B cell (primary cell): Measurements from ENCODE around the gene SNAP47. TPM values are rescaled to one million over a fixed set of nuclear protein-coding genes. Genes with fewer than 3 reads are reported as not detected.
A peak's percentile ranks its signal among the peaks of the same experiment; 100 is the strongest.

Experiments
- ATAC-seq: fragments of 200-7000 bp; cut with Tn5 transposase; one replicate; pipeline ENCODE4 v1.10.0; 2021; ENCODE audit warnings: low read depth, mild to moderate bottlenecking, moderate number of reproducible peaks, moderate library complexity
- CTCF ChIA-PET: fragments of 350-600 bp; sonication (Branson Sonifier 250); formaldehyde crosslinking; loops from one replicate; lab custom pipeline; 2021; ENCODE audit warnings: antibody characterized with exemption, inconsistent platforms; lab: Charles Lee
- POLR2A ChIA-PET: fragments of 350-600 bp; sonication (Branson Sonifier 250); formaldehyde crosslinking; loops from one replicate; lab custom pipeline; 2021; ENCODE audit warnings: antibody characterized with exemption; lab: Charles Lee
- DNase-seq: peaks from one replicate; pipeline ENCODE4 v3.0.0; 2013
- H2AFZ ChIP-seq: 2 replicates; pipeline ENCODE4 v1.6.1; 2012; ENCODE audit warnings: mild to moderate bottlenecking, low read depth, low read length; ENCODE audit not compliant: insufficient read depth, poor library complexity, severe bottlenecking
- H3K27ac ChIP-seq, 2 donors: 1 replicate in 1 of 2; 2 replicates in 1 of 2; pipeline ENCODE4 v1.5.1; 2012 to 2013; ENCODE audit warnings: low read length in 2 of 2, mild to moderate bottlenecking in 2 of 2, moderate library complexity in 1 of 2
- H3K27me3 ChIP-seq, 4 experiments: fragments of 200-600 bp in 1 of 4; sonication (generic) in 1 of 4; replicated peaks in 1 of 4; 1 replicate in 2 of 4; 2 replicates in 2 of 4; pipeline versions ENCODE4 v1.6.1 to v1.7.0; 2013 to 2016; ENCODE audit warnings: low read length in 3 of 4, mild to moderate bottlenecking in 2 of 4, mixed read lengths in 1 of 4, moderate library complexity in 1 of 4; ENCODE audit not compliant: insufficient read depth in 4 of 4, control insufficient read depth in 3 of 4; ENCODE audit errors: control extremely low read depth in 1 of 4
- H3K36me3 ChIP-seq, 2 experiments: replicated peaks in 1 of 2; 1 replicate in 1 of 2; 2 replicates in 1 of 2; pipeline versions ENCODE4 v1.6.1 to v1.7.1; 2013; ENCODE audit warnings: low read length in 1 of 2; ENCODE audit not compliant: insufficient read depth in 2 of 2, control insufficient read depth in 1 of 2; ENCODE audit errors: control extremely low read depth in 1 of 2, extremely low read depth in 1 of 2
- H3K4me1 ChIP-seq, 2 donors: fragments of 200-600 bp in 1 of 2; sonication (generic) in 1 of 2; 1 replicate in 1 of 2; 2 replicates in 1 of 2; pipeline versions ENCODE4 v1.5.1 to v1.6.1; 2013 to 2017; ENCODE audit warnings: low read length in 2 of 2; ENCODE audit not compliant: control insufficient read depth in 2 of 2, insufficient read depth in 2 of 2
- H3K4me2 ChIP-seq: replicated peaks from 2 replicates; pipeline ENCODE3; 2012; ENCODE audit warnings: mild to moderate bottlenecking, low read depth, low read length; ENCODE audit not compliant: poor library complexity, severe bottlenecking
- H3K4me3 ChIP-seq, 5 experiments: fragments of 200-600 bp in 1 of 5; sonication (generic) in 1 of 5; 1 replicate in 3 of 5; 2 replicates in 2 of 5; pipeline versions ENCODE4 v1.5.1 to v1.7.0; 2011 to 2016; ENCODE audit warnings: low read length in 4 of 5, mild to moderate bottlenecking in 4 of 5, low read depth in 2 of 5, control low read depth in 1 of 5, moderate library complexity in 1 of 5; ENCODE audit not compliant: insufficient read depth in 1 of 5; ENCODE audit errors: control extremely low read depth in 1 of 5, extremely low read depth in 1 of 5
- H3K79me2 ChIP-seq: fragments of 200-600 bp; sonication (generic); one replicate; pipeline ENCODE4 v1.6.0; 2016; ENCODE audit warnings: low read length; ENCODE audit not compliant: control insufficient read depth, insufficient read depth
- H3K9ac ChIP-seq: fragments of 200-600 bp; sonication (generic); 2 replicates; pipeline ENCODE4 v1.6.1; 2017; ENCODE audit warnings: mild to moderate bottlenecking, low read length, moderate library complexity
- H3K9me3 ChIP-seq, 3 donors: one replicate each; pipeline versions ENCODE4 v1.6.1 to v1.7.1; 2013; ENCODE audit warnings: low read length in 2 of 3; ENCODE audit not compliant: control insufficient read depth in 2 of 3, insufficient read depth in 1 of 3; ENCODE audit errors: control extremely low read depth in 1 of 3
- H4K20me1 ChIP-seq: 2 replicates; pipeline ENCODE4 v1.6.0; 2012; ENCODE audit warnings: mild to moderate bottlenecking, low read length; ENCODE audit not compliant: insufficient read depth, control insufficient read depth, poor library complexity, severe bottlenecking
- H3K27ac Mint-ChIP-seq: one replicate; pipeline ENCODE4 v1.8.0; 2021; ENCODE audit warnings: mixed read lengths
- H3K27me3 Mint-ChIP-seq: one replicate; pipeline ENCODE4 v1.8.0; 2021; ENCODE audit warnings: mixed read lengths
- H3K4me1 Mint-ChIP-seq: one replicate; pipeline ENCODE4 v1.8.0; 2021; ENCODE audit warnings: mixed read lengths
- H3K4me3 Mint-ChIP-seq: one replicate; pipeline ENCODE4 v1.8.0; 2021; ENCODE audit warnings: mixed read lengths
- H3K9me3 Mint-ChIP-seq: one replicate; pipeline ENCODE4 v1.8.0; 2022; ENCODE audit warnings: mixed read lengths; ENCODE audit not compliant: insufficient read depth
- CTCF ChIP-seq: fragments of 200-600 bp; IDR thresholded peaks from one replicate; pipeline ENCODE4 v1.8.0; 2022; ENCODE audit warnings: antibody characterized with exemption, mild to moderate bottlenecking
- EZH2 ChIP-seq: IDR thresholded peaks from 2 replicates; pipeline ENCODE4 v1.6.1; 2012; ENCODE audit warnings: borderline replicate concordance, low read depth, mild to moderate bottlenecking, moderate library complexity, low read length; ENCODE audit not compliant: insufficient read depth, poor library complexity, severe bottlenecking
- WGBS: methylation state at CpG from one replicate; pipeline ENCODE4 v1.1.5; 2013; ENCODE audit warnings: missing lambda C conversion rate; ENCODE audit not compliant: insufficient coverage; 5-methylcytosine and 5-hydroxymethylcytosine counted together
- intact Hi-C: fragments of 100-400 bp; cut with micrococcal nuclease; formaldehyde crosslinking; loops from one replicate; pipeline ENCODE4 v1.10.0; 2022
- polyA minus RNA-seq: library from RNA; depleted of rRNA, polyadenylated mRNA; stranded (reverse); fragments of >200 nt; gene quantifications from 2 replicates; pipeline ENCODE4 v1.2.3, GENCODE V29; 2012
- polyA plus RNA-seq: library from polyadenylated mRNA; depleted of rRNA; stranded (reverse); fragments of >200 nt; gene quantifications from 2 replicates; pipeline ENCODE4 v1.2.3, GENCODE V29; 2012
- total RNA-seq, 2 donors: library from RNA; stranded (reverse); fragments of 120-200 nt in 1 of 2; gene quantifications; 1 replicate in 1 of 2; 2 replicates in 1 of 2; pipeline versions ENCODE4 v1.2.3 to v1.2.4, GENCODE V29; 2013 to 2022

The SNAP47 gene
- 34.3 and 34.9 TPM in 2 replicates for total RNA-seq
- total RNA-seq (2013): 25.2 TPM
- 24.3 and 25.6 TPM in 2 replicates for polyA plus RNA-seq
- 27.1 and 35.4 TPM in 2 replicates for polyA minus RNA-seq

GRCh38 chr1:227734856-227735538 lies at the start of gene SNAP47, which contains the start of gene JMJD4:
TSS of gene SNAP47 (plus strand) at chr1:227735435. CDS start at chr1:227747737, 12,302 bp downstream.
TSS of gene JMJD4 (minus strand) at chr1:227735302. CDS start at chr1:227735273, 29 bp downstream.
- H3K79me2 ChIP-seq: peaks cover 62% of the 10 kb centered on the region
- intact Hi-C loops: loop anchor here (1.0 to 5.0 kb wide), 4 partner anchors 53 to 1103 kb away; partner anchors contain the start of genes ARF1 and ZNF678
- ChIA-PET CTCF (interaction anchor here (1.2 kb wide), 1 partner anchor 192 kb away, joined by 4 read pairs; no protein-coding TSS in a partner anchor), POLR2A (interaction anchor here (2.0 kb wide), 1 partner anchor 53 kb away, joined by 5 read pairs; no protein-coding TSS in a partner anchor)
- H3K9me3 ChIP-seq: no peaks in the 10 kb centered on the region
- peak within 1 kb of the TSS; percentile 99 for H3K4me2 ChIP-seq
- DNase-seq: peak; percentile 95
- H3K4me1 ChIP-seq: peaks cover 12 to 23% of the 10 kb centered on the region in 2 donors
- Mint-ChIP-seq H3K9me3 (no peaks in the 10 kb centered on the region), H3K4me1 (peaks cover 36% of the 10 kb centered on the region), H3K4me3 (peak within 1 kb of the TSS; percentile 91), H3K27ac (peak within 1 kb of the TSS; percentile 87), H3K27me3 (no peaks in the 10 kb centered on the region)
- TF ChIP-seq EZH2: no peak
- H2AFZ ChIP-seq: peak within 1 kb of the TSS; percentile 97
- peak within 1 kb of the TSS; percentile 58 to 96 (median 83) for H3K4me3 ChIP-seq
- WGBS: under 1% methylated on average over 83 of the region's 83 CpGs
- no peaks in the 10 kb centered on the region for H3K27me3 ChIP-seq
- peak within 1 kb of the TSS; percentile 55 to 90 for H3K27ac ChIP-seq
- ATAC-seq: peak; percentile 91
- H4K20me1 ChIP-seq: peaks cover 13% of the 10 kb centered on the region
- H3K9ac ChIP-seq: peak within 1 kb of the TSS; percentile 94
- peaks cover 0 to 4% of the 10 kb centered on the region in 2 experiments for H3K36me3 ChIP-seq

- DNase-seq: no peak
- no peak overlapping the region for H3K4me3 ChIP-seq
- ATAC-seq: no peak
- no peaks in the 10 kb centered on the region for H3K4me1 ChIP-seq
- Mint-ChIP-seq H3K27me3 (no peaks in the 10 kb centered on the region), H3K9me3 (peaks cover 35% of the 10 kb centered on the region), H3K27ac (no peak overlapping the region), H3K4me1 (no peaks in the 10 kb centered on the region), H3K4me3 (no peak overlapping the region)
- H2AFZ ChIP-seq: no peak overlapping the region
- ChIA-PET CTCF (no interaction called here), POLR2A (no interaction called here)
- no peaks in the 10 kb centered on the region for H4K20me1 ChIP-seq
- H3K9ac ChIP-seq: no peak overlapping the region
- WGBS: 66% methylated on average over 4 of the region's 8 CpGs
- H3K79me2 ChIP-seq: no peaks in the 10 kb centered on the region
- H3K27me3 ChIP-seq: no peaks in the 10 kb centered on the region
- no peak overlapping the region for H3K27ac ChIP-seq
- no peak overlapping the region for H3K4me2 ChIP-seq
- H3K36me3 ChIP-seq: no peaks in the 10 kb centered on the region
- peaks cover 6 to 49% (median 36%) of the 10 kb centered on the region in 3 donors for H3K9me3 ChIP-seq
- TF ChIP-seq EZH2 (no peak), CTCF (no peak)
- intact Hi-C loops: no loop called here
Observed at GRCh38 chr1:227685807-227686206, 49.4 kb upstream of the SNAP47 start.
